Hepatocyte (in vitro differentiated cells): Measurements from ENCODE around the gene INTS4. TPM values are rescaled to one million over a fixed set of nuclear protein-coding genes. Genes with fewer than 3 reads are reported as not detected.

Experiments used
- DNase-seq: peaks from one replicate; pipeline ENCODE4 v3.0.0-alpha.2; 2016; ENCODE audit warnings: low spot score
- H2AFZ ChIP-seq: fragments of 200-600 bp; sonication (generic); 2 replicates; pipeline ENCODE4 v1.6.0; 2016; ENCODE audit warnings: antibody characterized with exemption, mild to moderate bottlenecking
- H3K27ac ChIP-seq: fragments of 200-600 bp; sonication (generic); 2 replicates; pipeline ENCODE4 v1.5.1; 2016; ENCODE audit warnings: mild to moderate bottlenecking
- H3K27me3 ChIP-seq: fragments of 200-600 bp; sonication (generic); 2 replicates; pipeline ENCODE4 v1.6.1; 2016
- H3K36me3 ChIP-seq: fragments of 200-600 bp; sonication (generic); replicated peaks from 2 replicates; pipeline ENCODE4 v1.5.1; 2016; ENCODE audit warnings: low read depth; ENCODE audit not compliant: insufficient read depth
- H3K4me1 ChIP-seq: fragments of 200-600 bp; sonication (generic); 2 replicates; pipeline ENCODE4 v1.5.1; 2016; ENCODE audit warnings: mild to moderate bottlenecking, moderate library complexity; ENCODE audit not compliant: insufficient read depth
- H3K4me2 ChIP-seq: fragments of 200-600 bp; sonication (generic); 2 replicates; pipeline ENCODE4 v1.6.0; 2016
- H3K4me3 ChIP-seq: fragments of 200-600 bp; sonication (generic); 2 replicates; pipeline ENCODE4 v1.5.1; 2016; ENCODE audit warnings: mild to moderate bottlenecking
- H3K79me2 ChIP-seq: fragments of 200-600 bp; sonication (generic); 2 replicates; pipeline ENCODE4 v1.6.0; 2017; ENCODE audit warnings: mild to moderate bottlenecking
- H3K9me2 ChIP-seq: fragments of 200-600 bp; sonication (generic); replicated peaks from 2 replicates; pipeline ENCODE4 v1.6.0; 2017; ENCODE audit warnings: mild to moderate bottlenecking; ENCODE audit not compliant: insufficient read depth
- H3K9me3 ChIP-seq: fragments of 200-600 bp; sonication (generic); 2 replicates; pipeline ENCODE4 v1.5.1; 2016; ENCODE audit warnings: low read depth, mild to moderate bottlenecking
- H4K20me1 ChIP-seq: fragments of 200-600 bp; sonication (generic); 2 replicates; pipeline ENCODE4 v1.6.0; 2016; ENCODE audit warnings: mild to moderate bottlenecking; ENCODE audit not compliant: insufficient read depth, poor library complexity, severe bottlenecking
- EZH2 ChIP-seq: fragments of 200-600 bp; sonication (generic); IDR thresholded peaks from 2 replicates; pipeline ENCODE4 v1.6.1; 2016; ENCODE audit warnings: antibody characterized with exemption, mild to moderate bottlenecking, borderline replicate concordance
- EZH2phosphoT487 ChIP-seq: fragments of 200-600 bp; sonication (generic); IDR thresholded peaks from one replicate; pipeline ENCODE4 v1.6.1; 2018; ENCODE audit warnings: antibody characterized with exemption, mild to moderate bottlenecking, low read depth, moderate library complexity; ENCODE audit not compliant: unreplicated experiment, severe bottlenecking
- WGBS: methylation state at CpG from one replicate; pipeline ENCODE4 v1.1.6; 2016; ENCODE audit warnings: low lambda C conversion rate; ENCODE audit errors: missing lambda C conversion rate; 5-methylcytosine and 5-hydroxymethylcytosine counted together
- polyA plus RNA-seq: library from polyadenylated mRNA; unstranded; fragments of >200 nt; fragmentation: Nextera tagmentation; extraction: Ambion mirVana; gene quantifications from 2 replicates; pipeline ENCODE4 v1.2.1, GENCODE V29; 2016
- small RNA-seq: library from RNA; depleted of rRNA; stranded (forward); fragments of <200 nt; gene quantifications from one replicate; pipeline ENCODE3, GENCODE V24; 2014
- total RNA-seq: library from RNA; depleted of rRNA; stranded (reverse); fragments of >200 nt; gene quantifications from 2 replicates; pipeline ENCODE4 v1.2.3, GENCODE V29; 2014
- TF ChIP-seq, protein P1 (sequence below): fragments of 200-600 bp; sonication (generic); IDR thresholded peaks from 2 replicates; pipeline ENCODE4 v1.5.1; 2016; ENCODE audit warnings: antibody characterized with exemption, mild to moderate bottlenecking; ENCODE audit not compliant: poor library complexity

INTS4 gene
- total and polyA plus RNA-seq, 2 experiments from 2014 or later = 24.0 to 28.0 TPM

- WGBS = 92% methylated on average over 2 of the region's 2 CpGs
- no peak for DNase-seq
- Histone ChIP-seq H4K20me1 (no peaks in the 10 kb centered on the region), H3K27me3 (no peaks in the 10 kb centered on the region), H3K9me3 (no peaks in the 10 kb centered on the region), H3K4me1 (no peaks in the 10 kb centered on the region), H3K36me3 (no peaks in the 10 kb centered on the region), H3K79me2 (peaks cover 17% of the 10 kb centered on the region), H3K4me2 (no peak overlapping the region), H3K9me2 (no peaks in the 10 kb centered on the region), H2AFZ (no peak overlapping the region), H3K27ac (no peak overlapping the region), H3K4me3 (no peak overlapping the region)
- no peak for TF ChIP-seq EZH2
- TF ChIP-seq, protein P1, sequence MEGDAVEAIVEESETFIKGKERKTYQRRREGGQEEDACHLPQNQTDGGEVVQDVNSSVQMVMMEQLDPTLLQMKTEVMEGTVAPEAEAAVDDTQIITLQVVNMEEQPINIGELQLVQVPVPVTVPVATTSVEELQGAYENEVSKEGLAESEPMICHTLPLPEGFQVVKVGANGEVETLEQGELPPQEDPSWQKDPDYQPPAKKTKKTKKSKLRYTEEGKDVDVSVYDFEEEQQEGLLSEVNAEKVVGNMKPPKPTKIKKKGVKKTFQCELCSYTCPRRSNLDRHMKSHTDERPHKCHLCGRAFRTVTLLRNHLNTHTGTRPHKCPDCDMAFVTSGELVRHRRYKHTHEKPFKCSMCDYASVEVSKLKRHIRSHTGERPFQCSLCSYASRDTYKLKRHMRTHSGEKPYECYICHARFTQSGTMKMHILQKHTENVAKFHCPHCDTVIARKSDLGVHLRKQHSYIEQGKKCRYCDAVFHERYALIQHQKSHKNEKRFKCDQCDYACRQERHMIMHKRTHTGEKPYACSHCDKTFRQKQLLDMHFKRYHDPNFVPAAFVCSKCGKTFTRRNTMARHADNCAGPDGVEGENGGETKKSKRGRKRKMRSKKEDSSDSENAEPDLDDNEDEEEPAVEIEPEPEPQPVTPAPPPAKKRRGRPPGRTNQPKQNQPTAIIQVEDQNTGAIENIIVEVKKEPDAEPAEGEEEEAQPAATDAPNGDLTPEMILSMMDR = no peak
- no peak for TF ChIP-seq EZH2phosphoT487
Measured at GRCh38 chr11:77828926-77829325, 165.5 kb downstream of the INTS4 start.

Small RNA genes within 50 kb of the gene (small RNA-seq; reads per million reads assigned to genes)
- gene AP002812.4 = not detected

Other genes starting within 250 kb of the INTS4 start
- gene RSF1, start 173.9 kb downstream of the INTS4 start, total RNA-seq = 37.6 and 48.8 TPM in 2 replicates
- 47.9 and 83.5 TPM in 2 replicates for gene RSF1, start 173.9 kb downstream of the INTS4 start, polyA plus RNA-seq
- gene AAMDC, start 173.5 kb downstream of the INTS4 start, total RNA-seq = 20.3 and 22.0 TPM in 2 replicates
- 77.2 and 78.0 TPM in 2 replicates for gene AAMDC, start 173.5 kb downstream of the INTS4 start, polyA plus RNA-seq
- 6.0 TPM in 2 replicates for gene KCTD14, start 28.6 kb upstream of the INTS4 start, total RNA-seq
- 8.1 and 8.7 TPM in 2 replicates for gene KCTD14, start 28.6 kb upstream of the INTS4 start, polyA plus RNA-seq
- gene THRSP, start 69.2 kb upstream of the INTS4 start, total RNA-seq = 0.17 TPM in 1 of 2 replicates, not detected in the other
- 0.13 and 0.17 TPM in 2 replicates for gene THRSP, start 69.2 kb upstream of the INTS4 start, polyA plus RNA-seq
- 107 and 115 TPM in 2 replicates for gene NDUFC2, start 85.2 kb upstream of the INTS4 start, total RNA-seq
- 442 and 481 TPM in 2 replicates for gene NDUFC2, start 85.2 kb upstream of the INTS4 start, polyA plus RNA-seq
- gene ALG8, start 145.0 kb upstream of the INTS4 start, total RNA-seq = 43.1 and 66.8 TPM in 2 replicates
- 62.0 and 74.3 TPM in 2 replicates for gene ALG8, start 145.0 kb upstream of the INTS4 start, polyA plus RNA-seq
- gene KCTD21, start 194.0 kb upstream of the INTS4 start, total RNA-seq = 8.2 and 9.2 TPM in 2 replicates
- gene KCTD21, start 194.0 kb upstream of the INTS4 start, polyA plus RNA-seq = 3.8 and 4.7 TPM in 2 replicates
- gene USP35, start 194.3 kb upstream of the INTS4 start, total RNA-seq = 4.5 and 7.3 TPM in 2 replicates
- 2.9 and 4.7 TPM in 2 replicates for gene USP35, start 194.3 kb upstream of the INTS4 start, polyA plus RNA-seq